Jurkat, Clone E6-1 (cell line): Measurements from ENCODE around the gene PIK3R6.
A peak's percentile ranks its signal among the peaks of the same experiment; 100 is the strongest.
"Not testable (repeated sequence)": the region's sequence is repeated elsewhere in the genome, so short reads cannot be mapped to it uniquely, and the experiment has no call there.

Experiments used
- DNase-seq: peaks from one replicate; pipeline ENCODE4 v3.0.0-alpha.2; 2011; ENCODE audit warnings: low read depth, low spot score
- H3K4me3 ChIP-seq: 2 replicates; pipeline ENCODE4 v1.5.1; 2011; ENCODE audit warnings: mild to moderate bottlenecking, low read length, control low read depth, moderate library complexity

The PIK3R6 gene

DNA sequence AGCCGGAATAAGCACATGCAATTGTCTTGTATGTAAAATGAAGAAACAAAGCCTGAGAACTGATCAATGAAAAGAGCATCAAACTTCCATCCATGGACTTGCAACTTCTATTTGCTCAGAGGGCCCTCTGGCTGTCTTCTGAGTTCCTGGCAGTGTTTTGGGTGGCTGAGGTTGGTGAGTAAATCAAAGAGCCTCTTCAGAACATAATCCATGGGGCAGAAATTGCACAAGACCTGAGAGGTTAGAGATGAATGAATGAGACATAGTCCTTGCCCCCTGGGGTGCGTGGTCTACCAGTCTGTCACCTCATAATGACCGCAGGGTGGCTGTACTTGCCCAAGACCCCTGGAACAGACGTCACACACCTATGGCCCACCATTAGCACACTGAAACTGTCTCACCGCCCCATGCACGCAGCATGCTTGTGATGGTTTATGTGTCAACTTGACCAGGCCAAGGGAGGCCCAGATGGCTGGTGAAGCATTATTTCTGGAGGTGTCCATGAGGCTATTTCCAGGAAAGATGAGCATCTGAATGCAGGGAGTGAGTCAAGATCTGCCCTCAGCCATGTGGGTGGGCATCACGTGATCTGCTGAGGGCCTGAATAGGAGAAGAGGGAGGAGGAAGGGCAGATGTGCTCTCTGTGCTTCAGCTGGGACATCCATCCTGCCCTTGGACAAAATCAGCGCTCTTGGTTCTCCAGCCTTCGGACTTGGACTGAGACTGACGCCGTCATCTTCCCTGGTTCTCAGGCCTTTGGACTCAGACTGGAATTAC, 8.3 kb downstream of the PIK3R6 start:
- no peak overlapping the region for H3K4me3 ChIP-seq
- no peak for DNase-seq

DNA sequence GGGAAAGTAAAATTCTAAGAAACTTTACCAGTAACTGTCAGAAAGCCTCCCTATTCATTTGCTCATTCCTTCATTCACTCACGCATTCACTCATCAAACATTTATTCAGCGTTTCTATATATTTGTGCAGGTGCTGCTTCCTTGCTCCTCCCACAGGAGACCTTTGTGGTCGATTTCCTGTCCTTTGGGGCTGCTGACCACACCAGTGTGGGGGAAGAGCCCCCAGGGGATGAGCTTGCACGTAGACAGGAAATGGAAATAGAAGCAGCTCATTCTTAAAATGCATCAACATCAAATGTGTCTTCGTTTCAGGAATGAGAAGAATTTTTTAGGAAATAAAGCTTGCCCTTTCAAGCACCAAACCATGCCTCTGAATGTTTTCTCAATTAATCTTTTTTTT, 9.6 kb downstream of the PIK3R6 start:
- H3K4me3 ChIP-seq, result no peak overlapping the region
- DNase-seq, result peak; percentile 66

DNA sequence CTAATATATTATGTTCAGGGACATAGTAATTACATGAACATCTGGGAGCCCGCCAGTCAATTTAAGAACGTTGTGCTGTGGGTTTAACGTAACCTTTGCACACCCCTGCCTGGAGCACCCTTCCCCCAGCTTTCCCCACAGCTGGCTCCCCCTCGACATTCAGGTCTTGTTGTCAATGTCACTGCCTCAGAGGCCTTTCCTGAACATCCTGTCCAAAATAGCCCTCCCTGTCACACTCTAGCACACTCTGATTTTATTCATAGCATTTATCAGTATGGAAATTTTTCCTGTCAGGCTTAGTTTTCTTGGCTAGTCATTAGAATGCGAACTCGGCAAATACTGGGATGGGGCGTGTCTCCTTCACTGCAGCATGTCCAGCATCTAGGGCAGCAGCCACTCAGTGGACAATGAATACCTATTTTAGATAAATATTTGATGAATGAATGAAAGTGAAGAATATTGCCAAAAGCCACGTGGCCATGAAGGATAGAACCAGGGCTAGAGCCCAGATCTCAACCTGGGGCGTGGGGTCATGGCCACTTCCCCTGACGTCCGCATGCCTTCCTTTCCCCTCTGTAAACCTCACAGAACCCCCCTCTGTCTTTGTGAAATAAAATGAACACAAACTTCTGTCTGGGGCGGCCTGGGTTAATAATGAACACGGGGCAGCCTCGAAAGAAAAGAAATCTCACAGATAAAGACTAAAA, 10.5 kb downstream of the PIK3R6 start:
- H3K4me3 ChIP-seq, result no peak overlapping the region
- DNase-seq, result peak; percentile 41

DNA sequence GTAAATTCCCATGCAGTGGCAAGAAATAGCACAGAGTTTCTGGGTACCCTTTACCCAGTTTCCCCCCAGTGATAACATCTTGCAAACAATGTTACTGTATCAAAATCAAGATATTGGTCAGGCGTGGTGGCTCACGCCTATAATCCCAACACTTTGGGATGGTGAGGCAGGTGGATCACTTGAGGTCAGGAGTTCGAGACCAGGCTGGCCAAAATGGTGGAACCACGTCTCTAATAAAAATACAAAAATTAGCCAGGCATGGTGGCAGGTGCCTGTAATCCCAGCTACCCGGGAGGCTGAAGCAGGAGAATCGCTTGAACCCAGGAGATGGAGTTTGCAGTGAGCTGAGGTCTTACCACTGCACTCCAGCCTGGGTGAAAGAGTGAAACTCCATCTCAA, 11.3 kb downstream of the PIK3R6 start:
- not testable (repeated sequence) for DNase-seq, H3K4me3 ChIP-seq

DNA sequence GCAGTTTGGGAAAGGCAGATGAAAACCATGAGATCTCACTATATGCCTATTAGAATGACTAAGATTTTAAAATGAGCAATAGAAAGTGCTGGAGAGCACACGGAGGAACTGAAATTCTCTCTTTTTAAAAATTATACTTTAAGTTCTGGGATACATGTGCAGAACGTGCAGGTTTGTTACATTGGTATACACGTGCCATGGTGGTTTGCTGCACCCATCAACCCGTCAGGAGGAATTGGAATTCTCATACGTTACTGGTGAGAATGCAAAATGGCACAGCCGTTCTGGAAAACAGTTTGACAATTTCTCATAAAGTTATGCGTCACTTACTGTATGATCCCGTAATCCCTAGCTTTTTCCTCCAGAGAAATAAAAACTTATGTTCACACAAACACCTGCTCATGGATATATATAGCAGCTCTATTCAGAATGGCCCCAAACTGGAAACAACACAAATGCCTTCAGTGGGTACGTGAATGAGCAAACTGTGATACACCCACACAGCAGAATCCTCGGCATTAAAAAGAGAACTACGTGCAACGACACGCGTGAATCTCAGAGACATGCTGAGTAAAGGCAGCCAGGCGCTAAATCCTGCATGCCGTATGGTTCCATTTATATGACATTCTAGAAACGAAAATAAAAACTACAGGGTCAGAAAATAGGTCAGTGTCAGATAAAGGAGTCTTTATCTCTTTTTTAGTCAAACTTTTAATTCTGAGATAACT, 11.8 kb downstream of the PIK3R6 start:
- H3K4me3 ChIP-seq, result no peak overlapping the region
- no peak for DNase-seq

DNA sequence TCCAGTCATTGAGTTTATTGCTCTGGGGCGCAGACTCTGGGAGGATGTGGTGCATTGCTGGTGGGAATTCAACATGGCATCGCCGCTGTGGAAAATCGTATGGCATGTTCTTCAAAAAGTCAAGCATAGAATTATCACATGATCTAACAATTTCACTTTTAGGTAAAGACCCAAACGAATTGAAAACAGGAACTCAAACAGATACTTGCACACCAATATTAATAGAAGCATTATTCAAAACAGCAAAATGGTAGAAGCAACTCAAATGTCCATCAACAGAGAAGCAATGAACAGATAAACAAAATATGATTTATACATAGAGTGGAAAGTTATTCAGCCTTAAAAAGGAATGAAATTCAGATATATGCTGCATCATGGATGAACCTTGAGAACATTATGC, 15.9 kb downstream of the PIK3R6 start:
- DNase-seq, result no peak
- no peak overlapping the region for H3K4me3 ChIP-seq

DNA sequence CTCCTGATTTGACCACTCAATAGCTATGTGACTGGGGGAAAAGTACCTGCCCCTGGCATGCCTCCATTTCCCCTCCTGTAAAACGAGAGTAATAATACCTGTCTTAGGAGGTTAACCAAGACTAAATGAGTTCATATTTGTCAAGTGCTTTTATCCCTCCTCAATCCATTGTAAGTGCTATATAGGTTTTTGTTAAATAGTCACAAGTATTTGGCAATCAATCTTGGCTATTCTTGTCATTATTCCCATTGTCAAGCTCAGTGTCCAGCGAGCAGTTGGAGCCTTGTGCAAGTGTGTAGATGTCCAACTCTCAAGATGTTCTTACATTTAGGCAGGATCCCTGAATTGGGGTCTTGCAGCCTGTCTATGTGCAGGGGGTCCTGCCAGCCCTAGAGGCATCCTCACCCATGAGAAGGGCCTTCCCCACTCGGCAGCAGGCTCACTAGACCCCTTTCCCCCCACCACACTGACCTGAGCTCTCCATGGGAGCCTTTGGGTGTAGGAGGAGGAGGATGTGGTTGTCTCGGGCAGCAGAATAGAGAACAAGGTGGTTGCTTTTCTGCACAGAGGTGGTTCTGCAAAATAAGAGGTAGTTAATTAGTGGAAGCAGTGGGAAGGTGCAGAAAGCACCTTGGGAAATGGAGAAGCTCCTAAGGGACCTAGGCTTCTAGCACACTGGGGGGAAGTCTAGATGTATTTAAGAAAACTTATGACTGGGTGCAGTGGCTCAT, 18.0 kb downstream of the PIK3R6 start:
- DNase-seq, result no peak
- no peak overlapping the region for H3K4me3 ChIP-seq

DNA sequence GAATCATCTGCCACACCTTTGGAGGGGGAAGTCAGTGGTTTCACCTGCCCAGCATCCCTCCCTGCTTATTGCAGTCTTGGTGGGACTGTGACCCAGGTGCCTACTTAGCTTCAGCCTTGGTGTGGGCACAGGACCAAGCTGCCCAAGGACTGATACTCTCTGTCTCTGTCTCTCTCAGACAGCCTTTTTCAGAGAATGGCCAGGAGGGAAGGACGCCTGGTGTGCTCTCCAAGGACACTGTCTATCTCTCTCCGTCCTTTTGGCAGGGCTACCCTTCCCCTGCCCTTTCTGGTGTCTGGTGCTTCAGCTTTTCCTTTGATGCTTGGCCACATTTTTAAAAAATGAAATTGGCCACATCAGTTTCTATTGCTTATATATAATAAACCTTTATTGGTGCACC, 19.6 kb downstream of the PIK3R6 start:
- no peak for DNase-seq
- no peak overlapping the region for H3K4me3 ChIP-seq

DNA sequence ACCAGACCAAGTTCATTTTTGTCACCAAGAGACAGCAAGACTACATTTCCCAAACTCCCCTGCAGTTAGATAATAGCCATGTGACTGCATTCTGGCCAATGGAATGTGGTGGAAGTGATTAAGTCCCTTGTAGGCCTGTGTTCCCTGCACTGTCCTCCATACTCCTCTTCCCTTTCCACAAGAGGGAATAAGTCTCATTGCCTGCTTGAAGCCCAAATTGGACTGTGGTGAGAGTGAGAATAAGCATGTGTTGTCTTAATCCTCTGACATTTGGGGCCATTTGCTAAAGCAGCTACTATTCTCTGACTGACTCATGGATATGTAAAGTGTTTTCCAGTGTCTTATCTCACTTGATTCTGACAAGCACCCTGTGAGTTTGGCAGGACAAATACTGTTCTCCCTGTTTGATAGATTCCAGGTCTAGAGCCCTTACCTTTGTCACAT, 20.7 kb downstream of the PIK3R6 start:
- peak; percentile 45 for DNase-seq

DNA sequence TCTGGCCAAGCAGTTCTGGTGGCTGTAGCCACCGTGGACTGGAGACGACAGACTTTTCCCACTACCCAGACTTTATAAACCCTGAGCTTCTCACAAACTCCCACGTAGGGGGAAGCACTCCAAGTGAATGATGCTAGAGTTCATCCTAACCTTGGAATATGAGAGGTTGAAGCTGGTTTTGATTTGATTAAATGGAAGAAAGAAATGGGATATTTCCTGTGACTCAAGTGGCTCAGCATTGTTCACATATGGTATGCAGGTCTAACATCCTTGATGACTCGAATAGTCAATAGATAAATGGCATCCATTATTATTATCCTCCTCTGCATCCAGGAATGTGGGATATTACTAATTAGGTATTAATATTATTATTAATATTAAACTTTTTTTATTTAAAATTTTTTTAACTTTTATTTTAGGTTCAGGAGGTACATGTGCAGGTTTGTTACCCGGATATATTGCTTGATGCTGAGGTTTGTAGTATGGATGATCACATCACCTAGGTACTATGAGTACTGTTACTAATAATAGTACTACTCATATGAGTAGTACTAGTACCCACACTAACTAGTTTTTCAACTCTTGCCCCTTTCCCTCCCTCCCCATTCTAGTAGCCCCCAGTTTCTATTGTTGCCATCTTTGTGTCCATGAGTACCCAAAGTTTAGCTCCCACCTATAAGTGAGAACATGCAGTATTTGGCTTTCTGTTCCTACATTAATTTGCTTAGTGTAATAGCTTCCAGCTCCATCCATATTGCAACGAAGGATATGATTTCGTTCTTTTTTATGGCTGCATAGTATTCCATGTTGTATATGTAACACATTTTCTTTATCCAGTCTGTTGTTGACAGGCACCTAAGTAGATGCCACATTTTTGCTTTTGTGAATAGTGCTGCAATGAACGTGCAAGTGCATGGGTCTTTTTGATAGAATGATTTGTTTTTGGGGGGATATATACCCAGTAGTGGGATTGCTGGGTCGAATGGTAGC, 22.9 kb downstream of the PIK3R6 start:
- DNase-seq, result no peak
- H3K4me3 ChIP-seq, result no peak overlapping the region

More for the DNA sequence above, 20.7 kb downstream of the PIK3R6 start:
- no peak overlapping the region for H3K4me3 ChIP-seq

DNA sequence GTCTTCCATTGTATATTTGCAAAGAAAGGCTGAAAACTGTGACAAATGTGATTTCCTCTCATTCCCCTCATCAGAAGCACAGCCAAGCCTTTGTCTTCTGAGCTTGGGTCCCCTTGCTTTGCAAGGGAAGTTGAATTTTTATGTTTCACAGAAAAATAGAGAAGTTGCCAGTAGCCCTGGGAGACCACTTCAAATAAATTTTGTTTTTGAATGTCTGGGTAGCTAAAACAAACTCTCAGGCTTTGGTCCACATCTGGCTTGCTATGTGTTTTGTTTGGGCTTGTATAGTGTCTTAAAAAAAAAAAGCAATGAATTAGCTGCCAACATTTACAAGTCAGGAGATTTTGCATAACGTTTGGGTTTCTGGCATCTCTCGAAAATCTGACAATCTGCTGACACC, 24.1 kb downstream of the PIK3R6 start:
- no peak overlapping the region for H3K4me3 ChIP-seq
- no peak for DNase-seq

DNA sequence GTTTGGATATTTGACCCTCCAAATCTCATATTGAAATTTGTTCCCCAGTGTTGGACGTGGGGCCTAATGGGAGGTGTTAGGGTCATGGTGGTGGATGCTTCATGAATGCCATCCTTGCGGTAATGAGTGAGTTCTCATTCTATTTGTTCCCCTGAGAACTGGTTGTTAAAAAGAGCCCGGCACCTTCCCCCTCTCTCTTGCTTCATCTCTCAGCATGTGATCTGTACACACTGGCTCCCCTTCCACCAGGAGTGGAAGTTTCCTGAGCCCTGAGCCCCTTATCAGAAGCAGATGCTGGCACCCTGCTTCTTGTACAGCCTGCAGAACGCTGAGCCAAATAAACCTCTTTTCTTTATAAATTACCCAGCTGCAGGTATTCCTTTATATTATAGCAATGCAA, 25.6 kb downstream of the PIK3R6 start:
- DNase-seq, result no peak
- H3K4me3 ChIP-seq, result no peak overlapping the region

DNA sequence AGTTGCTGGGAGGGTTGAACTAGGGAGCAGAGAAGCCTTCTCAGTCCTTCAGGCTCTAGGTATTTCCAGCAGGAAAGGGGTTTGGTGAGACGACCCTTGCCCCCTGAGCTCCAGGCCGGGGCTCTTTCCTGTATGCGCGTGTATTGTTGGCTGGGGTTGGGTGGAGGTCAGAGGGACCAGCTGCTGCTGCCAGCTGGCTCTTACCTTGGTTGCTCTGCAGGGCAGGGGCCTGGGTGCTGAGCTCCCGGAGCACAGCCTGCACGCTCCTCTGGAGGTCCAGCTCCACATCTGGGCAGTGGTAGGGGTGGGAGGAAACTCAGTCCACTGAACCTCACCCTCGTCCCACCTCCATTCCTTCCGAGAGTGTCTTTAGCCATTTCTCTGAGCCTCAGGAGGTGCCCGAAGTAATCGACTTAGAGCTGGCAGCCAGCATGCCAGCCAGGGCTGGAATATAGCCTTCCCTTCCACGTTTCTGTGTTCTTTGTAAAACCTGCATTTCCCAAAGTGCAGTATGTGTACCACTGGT, 28.0 kb downstream of the PIK3R6 start:
- DNase-seq, result no peak
- H3K4me3 ChIP-seq, result no peak overlapping the region

DNA sequence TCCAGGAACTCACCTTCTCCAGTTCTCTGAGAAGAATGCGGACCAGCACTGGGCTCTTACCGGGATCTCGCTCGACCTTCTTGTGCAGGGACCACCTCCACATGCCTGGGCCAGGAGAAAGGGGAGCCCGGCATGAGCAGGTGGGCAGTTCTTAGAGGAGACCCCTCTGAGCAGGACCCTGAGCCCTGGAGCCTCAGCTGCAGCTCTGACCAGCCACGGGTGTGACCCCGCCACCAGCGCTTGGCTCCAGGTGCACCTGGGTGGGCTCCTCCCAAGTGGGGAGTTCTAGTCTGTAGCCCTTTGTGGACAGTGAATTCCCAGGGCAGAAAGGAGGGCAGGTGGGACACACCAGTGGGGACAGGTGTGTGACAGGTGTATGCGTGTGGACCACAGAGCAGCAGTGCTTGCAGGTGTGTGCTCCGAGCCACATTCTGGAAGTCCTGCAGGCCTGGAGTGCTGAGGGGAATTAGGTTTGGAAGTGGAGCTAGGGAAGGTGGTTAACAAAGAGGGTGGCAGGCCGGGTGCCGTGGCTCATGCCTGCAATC, 28.9 kb downstream of the PIK3R6 start:
- H3K4me3 ChIP-seq, result no peak overlapping the region
- no peak for DNase-seq

DNA sequence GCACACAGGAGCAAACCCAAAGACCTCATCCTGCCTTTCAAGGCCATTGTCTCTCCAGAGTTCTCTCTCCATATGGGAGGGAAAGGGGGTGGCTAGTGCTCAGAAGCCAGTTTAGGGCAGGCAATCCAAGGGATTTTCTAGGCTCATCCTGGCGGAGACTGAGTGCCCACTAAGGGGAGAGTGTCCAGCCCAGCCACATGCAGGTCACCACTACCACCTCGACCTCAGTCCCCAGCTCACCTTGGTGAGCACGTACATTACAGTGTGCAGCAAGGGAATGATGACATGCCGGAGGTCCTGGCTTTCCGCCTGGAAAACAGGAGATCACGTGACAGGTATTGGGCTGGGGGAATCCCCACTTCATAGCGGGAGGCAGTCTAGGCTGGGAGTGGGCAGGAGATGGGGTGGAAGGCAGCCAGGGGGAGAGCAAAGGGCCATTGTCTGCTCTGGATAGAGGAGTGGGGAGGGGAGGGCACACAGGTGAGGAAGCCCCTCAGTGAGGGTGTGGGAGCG, 29.9 kb downstream of the PIK3R6 start:
- no peak for DNase-seq

DNA sequence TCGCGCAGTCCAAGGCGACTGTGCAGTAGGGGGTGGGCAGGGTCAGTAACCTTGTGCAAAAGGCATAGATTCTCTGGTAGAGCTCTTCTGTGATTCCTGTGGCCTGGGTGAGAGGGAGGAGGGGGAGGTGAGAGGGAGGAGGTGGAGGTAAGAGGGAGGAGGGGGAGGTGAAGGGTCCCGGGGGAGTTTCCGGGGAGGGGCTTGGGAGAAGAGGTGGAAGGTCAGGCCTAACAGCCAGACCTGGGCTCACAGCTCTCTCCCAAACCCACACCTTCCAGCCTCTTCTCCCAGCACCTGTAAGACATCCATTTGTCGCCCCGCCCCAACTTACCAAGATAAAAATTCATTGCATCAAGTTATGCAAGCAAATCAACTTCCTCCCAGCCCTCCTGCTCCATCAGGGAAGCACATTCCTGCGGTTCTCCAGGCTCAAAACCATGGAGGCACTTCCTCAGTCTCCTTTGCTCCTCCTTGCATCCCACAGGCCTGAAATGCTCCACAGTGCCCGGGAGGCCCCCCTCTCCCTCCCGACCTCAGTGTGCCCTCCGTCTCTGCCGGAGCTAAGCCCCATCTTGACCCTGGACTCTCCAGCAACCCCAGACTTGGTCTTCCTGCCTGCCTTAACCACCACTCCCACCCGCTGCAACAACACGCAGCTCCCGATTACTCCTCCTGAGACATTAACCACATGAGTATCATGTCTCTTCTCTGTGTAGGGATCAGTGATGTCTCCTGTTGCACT, 30.5 kb downstream of the PIK3R6 start:
- no peak overlapping the region for H3K4me3 ChIP-seq
- no peak for DNase-seq

More for the DNA sequence above, 29.9 kb downstream of the PIK3R6 start:
- H3K4me3 ChIP-seq, result no peak overlapping the region
